WTC11 (cell line): ENCODE measurements around the gene TMEM30B. TPM values are rescaled to one million over a fixed set of nuclear protein-coding genes. Genes with fewer than 3 reads are reported as not detected.

ENCODE experiments used
- ATAC-seq: fragments of 200-7000 bp; cut with Tn5 transposase; 2 replicates; pipeline ENCODE4 v1.10.0; 2021; ENCODE audit warnings: mild to moderate bottlenecking, moderate library complexity
- CTCF ChIA-PET: fragments of 300-600 bp; sonication (Branson Sonifier 250); formaldehyde crosslinking; loops from one replicate; lab custom pipeline; 2021; ENCODE audit warnings: antibody characterized with exemption; lab: Charles Lee
- POLR2A ChIA-PET: fragments of 350-600 bp; sonication (Branson Sonifier 250); formaldehyde crosslinking; loops from one replicate; lab custom pipeline; 2021; ENCODE audit warnings: antibody characterized with exemption; lab: Charles Lee
- DNase-seq: peaks from one replicate; pipeline ENCODE4 v3.0.0; 2021; ENCODE audit warnings: low spot score
- H3K27ac Mint-ChIP-seq: 2 replicates; pipeline ENCODE4 v1.8.0; 2021; ENCODE audit warnings: mixed read lengths
- H3K27me3 Mint-ChIP-seq: 2 replicates; pipeline ENCODE4 v1.8.0; 2021; ENCODE audit warnings: low read depth, mild to moderate bottlenecking, moderate library complexity, mixed read lengths
- H3K36me3 Mint-ChIP-seq: 2 replicates; pipeline ENCODE4 v1.8.0; 2021; ENCODE audit warnings: mixed read lengths
- H3K4me1 Mint-ChIP-seq: 2 replicates; pipeline ENCODE4 v1.8.0; 2022; ENCODE audit warnings: mixed read lengths
- H3K4me3 Mint-ChIP-seq: 2 replicates; pipeline ENCODE4 v1.8.0; 2021; ENCODE audit warnings: mild to moderate bottlenecking, moderate library complexity, mixed read lengths
- H3K9me3 Mint-ChIP-seq: 2 replicates; pipeline ENCODE4 v1.8.0; 2021; ENCODE audit warnings: mixed read lengths
- ATF6 ChIP-seq: sonication (generic); formaldehyde crosslinking; IDR thresholded peaks from 2 replicates; pipeline ENCODE4 v1.8.1; 2023; ENCODE audit warnings: mild to moderate bottlenecking, missing genetic modification reagents
- CBFB ChIP-seq: sonication (generic); formaldehyde crosslinking; IDR thresholded peaks from 2 replicates; pipeline ENCODE4 v1.8.1; 2022; ENCODE audit warnings: mild to moderate bottlenecking, low read depth, missing genetic modification reagents
- GABPB1 ChIP-seq: sonication (generic); formaldehyde crosslinking; IDR thresholded peaks from 2 replicates; pipeline ENCODE4 v1.8.1; 2023; ENCODE audit warnings: mild to moderate bottlenecking, missing genetic modification reagents
- HMGA2 ChIP-seq: fragments of 250-450 bp; sonication (Bioruptor Pico); IDR thresholded peaks from 2 replicates; pipeline ENCODE4 v1.4.0; 2021; ENCODE audit warnings: mild to moderate bottlenecking, moderate library complexity
- MAX ChIP-seq: sonication (generic); formaldehyde crosslinking; IDR thresholded peaks from 2 replicates; pipeline ENCODE4 v1.8.0; 2022; ENCODE audit warnings: mild to moderate bottlenecking, missing genetic modification reagents
- NR3C1 ChIP-seq: sonication (generic); formaldehyde crosslinking; conservative IDR thresholded peaks from 2 replicates; pipeline ENCODE4 v1.8.1; 2023; ENCODE audit warnings: low read depth, mild to moderate bottlenecking, missing genetic modification reagents
- PREB ChIP-seq: sonication (generic); formaldehyde crosslinking; IDR thresholded peaks from 2 replicates; pipeline ENCODE4 v1.8.1; 2022; ENCODE audit warnings: mild to moderate bottlenecking, missing genetic modification reagents, moderate library complexity, borderline replicate concordance
- ZNF219 ChIP-seq: sonication (generic); formaldehyde crosslinking; IDR thresholded peaks from 2 replicates; pipeline ENCODE4 v1.8.0; 2023; ENCODE audit warnings: missing genetic modification reagents, mild to moderate bottlenecking, borderline replicate concordance
- ZNF317 ChIP-seq: sonication (generic); formaldehyde crosslinking; IDR thresholded peaks from 2 replicates; pipeline ENCODE4 v1.8.1; 2023; ENCODE audit warnings: low read depth, mild to moderate bottlenecking, moderate library complexity, missing genetic modification reagents, borderline replicate concordance
- ZNF423 ChIP-seq: fragments of 250-450 bp; sonication (Bioruptor Pico); IDR thresholded peaks from 2 replicates; pipeline ENCODE4 v2.1.2; 2022; ENCODE audit warnings: mild to moderate bottlenecking, moderate library complexity
- ZNF512 ChIP-seq: sonication (generic); formaldehyde crosslinking; IDR thresholded peaks from 2 replicates; pipeline ENCODE4 v1.8.1; 2022; ENCODE audit warnings: missing genetic modification reagents, borderline replicate concordance
- ZNF671 ChIP-seq: fragments of 250-450 bp; sonication (Bioruptor Pico); IDR thresholded peaks from 2 replicates; pipeline ENCODE4 v1.8.0; 2021; ENCODE audit warnings: mild to moderate bottlenecking
- total RNA-seq: library from RNA; stranded (reverse); gene quantifications from 3 replicates; pipeline ENCODE4 v1.2.3, GENCODE V29; 2021
- TF ChIP-seq, protein P1 (sequence below): sonication (generic); formaldehyde crosslinking; IDR thresholded peaks from 2 replicates; pipeline ENCODE4 v1.8.0; 2022; ENCODE audit warnings: missing genetic modification reagents
- TF ChIP-seq, protein P2 (sequence below): sonication (generic); formaldehyde crosslinking; IDR thresholded peaks from 2 replicates; pipeline ENCODE4 v1.8.0; 2023; ENCODE audit warnings: missing genetic modification reagents
- TF ChIP-seq, protein P3 (sequence below): sonication (generic); formaldehyde crosslinking; IDR thresholded peaks from 2 replicates; pipeline ENCODE4 v1.8.1; 2023; ENCODE audit warnings: mild to moderate bottlenecking, missing genetic modification reagents, borderline replicate concordance
- TF ChIP-seq, protein P4 (sequence below): sonication (generic); formaldehyde crosslinking; IDR thresholded peaks from 2 replicates; pipeline ENCODE4 v1.8.1; 2023; ENCODE audit warnings: mild to moderate bottlenecking, moderate library complexity, missing genetic modification reagents

Gene TMEM30B
- total RNA-seq, 1 experiment from 2014 or later, result 17.8 TPM

DNA sequence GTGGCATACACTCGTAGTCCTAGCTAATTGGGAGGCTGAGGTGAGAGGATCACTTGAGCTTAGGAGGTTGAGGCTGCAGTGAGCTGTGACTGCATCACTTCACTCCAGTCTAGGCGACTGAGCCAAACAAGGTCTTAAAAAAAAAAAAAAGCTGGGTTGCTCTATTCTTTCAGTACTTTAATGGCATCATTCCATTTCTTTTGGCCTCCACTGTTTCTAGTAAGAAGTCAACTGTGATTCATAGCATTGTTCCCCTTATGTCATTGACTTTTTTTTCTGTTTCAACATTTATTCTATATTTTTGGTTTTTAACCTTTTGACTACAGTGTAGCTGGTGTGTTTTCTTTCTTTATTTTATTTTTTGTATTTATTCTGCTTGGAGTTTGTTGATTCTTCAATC is 23.6 kb upstream of the TMEM30B start:
- H3K9me3 Mint-ChIP-seq, result peaks cover 27% of the 10 kb centered on the region
- H3K27ac Mint-ChIP-seq, result no peak overlapping the region
- no peak overlapping the region for H3K4me3 Mint-ChIP-seq
- peaks cover 7% of the 10 kb centered on the region for H3K36me3 Mint-ChIP-seq
- peaks cover 14% of the 10 kb centered on the region for H3K4me1 Mint-ChIP-seq
- no peak for ATAC-seq
- peak; percentile 78 for TF ChIP-seq ZNF317
- TF ChIP-seq, protein P1, sequence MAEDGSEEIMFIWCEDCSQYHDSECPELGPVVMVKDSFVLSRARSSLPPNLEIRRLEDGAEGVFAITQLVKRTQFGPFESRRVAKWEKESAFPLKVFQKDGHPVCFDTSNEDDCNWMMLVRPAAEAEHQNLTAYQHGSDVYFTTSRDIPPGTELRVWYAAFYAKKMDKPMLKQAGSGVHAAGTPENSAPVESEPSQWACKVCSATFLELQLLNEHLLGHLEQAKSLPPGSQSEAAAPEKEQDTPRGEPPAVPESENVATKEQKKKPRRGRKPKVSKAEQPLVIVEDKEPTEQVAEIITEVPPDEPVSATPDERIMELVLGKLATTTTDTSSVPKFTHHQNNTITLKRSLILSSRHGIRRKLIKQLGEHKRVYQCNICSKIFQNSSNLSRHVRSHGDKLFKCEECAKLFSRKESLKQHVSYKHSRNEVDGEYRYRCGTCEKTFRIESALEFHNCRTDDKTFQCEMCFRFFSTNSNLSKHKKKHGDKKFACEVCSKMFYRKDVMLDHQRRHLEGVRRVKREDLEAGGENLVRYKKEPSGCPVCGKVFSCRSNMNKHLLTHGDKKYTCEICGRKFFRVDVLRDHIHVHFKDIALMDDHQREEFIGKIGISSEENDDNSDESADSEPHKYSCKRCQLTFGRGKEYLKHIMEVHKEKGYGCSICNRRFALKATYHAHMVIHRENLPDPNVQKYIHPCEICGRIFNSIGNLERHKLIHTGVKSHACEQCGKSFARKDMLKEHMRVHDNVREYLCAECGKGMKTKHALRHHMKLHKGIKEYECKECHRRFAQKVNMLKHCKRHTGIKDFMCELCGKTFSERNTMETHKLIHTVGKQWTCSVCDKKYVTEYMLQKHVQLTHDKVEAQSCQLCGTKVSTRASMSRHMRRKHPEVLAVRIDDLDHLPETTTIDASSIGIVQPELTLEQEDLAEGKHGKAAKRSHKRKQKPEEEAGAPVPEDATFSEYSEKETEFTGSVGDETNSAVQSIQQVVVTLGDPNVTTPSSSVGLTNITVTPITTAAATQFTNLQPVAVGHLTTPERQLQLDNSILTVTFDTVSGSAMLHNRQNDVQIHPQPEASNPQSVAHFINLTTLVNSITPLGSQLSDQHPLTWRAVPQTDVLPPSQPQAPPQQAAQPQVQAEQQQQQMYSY (CRISPR knock-in tag), result no peak
- no peak for TF ChIP-seq HMGA2 (CRISPR knock-in tag)
- no peak for TF ChIP-seq PREB (CRISPR knock-in tag)
- CTCF ChIA-PET, result interaction anchor here (0.7 kb wide), 1 partner anchor 44 kb away, joined by 3 read pairs; no protein-coding TSS in a partner anchor
- POLR2A ChIA-PET, result interaction anchor here (0.6 kb wide), 1 partner anchor 49 kb away, joined by 4 read pairs; no protein-coding TSS in a partner anchor
- H3K27me3 Mint-ChIP-seq, result no peaks in the 10 kb centered on the region
- no peak for DNase-seq

GRCh38 chr14:61300754-61301153 is 19.6 kb upstream of the TMEM30B start:
- Mint-ChIP-seq H3K9me3 (peaks cover 16% of the 10 kb centered on the region), H3K27ac (no peak overlapping the region), H3K36me3 (no peaks in the 10 kb centered on the region), H3K4me3 (no peak overlapping the region), H3K27me3 (no peaks in the 10 kb centered on the region), H3K4me1 (peaks cover 31% of the 10 kb centered on the region)
- ATAC-seq (peak; percentile 73), DNase-seq (no peak)
- CTCF ChIA-PET, result interaction anchor here (0.6 kb wide), 1 partner anchor 323 kb away, joined by 3 read pairs; no protein-coding TSS in a partner anchor
- TF ChIP-seq ATF6, result no peak
- no peak for TF ChIP-seq ZNF671 (CRISPR knock-in tag)
- no peak for TF ChIP-seq ZNF512 (CRISPR knock-in tag)
- TF ChIP-seq, protein P2, sequence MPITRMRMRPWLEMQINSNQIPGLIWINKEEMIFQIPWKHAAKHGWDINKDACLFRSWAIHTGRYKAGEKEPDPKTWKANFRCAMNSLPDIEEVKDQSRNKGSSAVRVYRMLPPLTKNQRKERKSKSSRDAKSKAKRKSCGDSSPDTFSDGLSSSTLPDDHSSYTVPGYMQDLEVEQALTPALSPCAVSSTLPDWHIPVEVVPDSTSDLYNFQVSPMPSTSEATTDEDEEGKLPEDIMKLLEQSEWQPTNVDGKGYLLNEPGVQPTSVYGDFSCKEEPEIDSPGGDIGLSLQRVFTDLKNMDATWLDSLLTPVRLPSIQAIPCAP, result no peak
- no peak for TF ChIP-seq MAX
- TF ChIP-seq NR3C1 (CRISPR knock-in tag), result no peak
- TF ChIP-seq, protein P3, sequence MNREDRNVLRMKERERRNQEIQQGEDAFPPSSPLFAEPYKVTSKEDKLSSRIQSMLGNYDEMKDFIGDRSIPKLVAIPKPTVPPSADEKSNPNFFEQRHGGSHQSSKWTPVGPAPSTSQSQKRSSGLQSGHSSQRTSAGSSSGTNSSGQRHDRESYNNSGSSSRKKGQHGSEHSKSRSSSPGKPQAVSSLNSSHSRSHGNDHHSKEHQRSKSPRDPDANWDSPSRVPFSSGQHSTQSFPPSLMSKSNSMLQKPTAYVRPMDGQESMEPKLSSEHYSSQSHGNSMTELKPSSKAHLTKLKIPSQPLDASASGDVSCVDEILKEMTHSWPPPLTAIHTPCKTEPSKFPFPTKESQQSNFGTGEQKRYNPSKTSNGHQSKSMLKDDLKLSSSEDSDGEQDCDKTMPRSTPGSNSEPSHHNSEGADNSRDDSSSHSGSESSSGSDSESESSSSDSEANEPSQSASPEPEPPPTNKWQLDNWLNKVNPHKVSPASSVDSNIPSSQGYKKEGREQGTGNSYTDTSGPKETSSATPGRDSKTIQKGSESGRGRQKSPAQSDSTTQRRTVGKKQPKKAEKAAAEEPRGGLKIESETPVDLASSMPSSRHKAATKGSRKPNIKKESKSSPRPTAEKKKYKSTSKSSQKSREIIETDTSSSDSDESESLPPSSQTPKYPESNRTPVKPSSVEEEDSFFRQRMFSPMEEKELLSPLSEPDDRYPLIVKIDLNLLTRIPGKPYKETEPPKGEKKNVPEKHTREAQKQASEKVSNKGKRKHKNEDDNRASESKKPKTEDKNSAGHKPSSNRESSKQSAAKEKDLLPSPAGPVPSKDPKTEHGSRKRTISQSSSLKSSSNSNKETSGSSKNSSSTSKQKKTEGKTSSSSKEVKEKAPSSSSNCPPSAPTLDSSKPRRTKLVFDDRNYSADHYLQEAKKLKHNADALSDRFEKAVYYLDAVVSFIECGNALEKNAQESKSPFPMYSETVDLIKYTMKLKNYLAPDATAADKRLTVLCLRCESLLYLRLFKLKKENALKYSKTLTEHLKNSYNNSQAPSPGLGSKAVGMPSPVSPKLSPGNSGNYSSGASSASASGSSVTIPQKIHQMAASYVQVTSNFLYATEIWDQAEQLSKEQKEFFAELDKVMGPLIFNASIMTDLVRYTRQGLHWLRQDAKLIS (CRISPR knock-in tag), result no peak
- no peak for TF ChIP-seq ZNF219 (CRISPR knock-in tag)
- no peak for TF ChIP-seq ZNF423 (CRISPR knock-in tag)
- TF ChIP-seq, protein P4, sequence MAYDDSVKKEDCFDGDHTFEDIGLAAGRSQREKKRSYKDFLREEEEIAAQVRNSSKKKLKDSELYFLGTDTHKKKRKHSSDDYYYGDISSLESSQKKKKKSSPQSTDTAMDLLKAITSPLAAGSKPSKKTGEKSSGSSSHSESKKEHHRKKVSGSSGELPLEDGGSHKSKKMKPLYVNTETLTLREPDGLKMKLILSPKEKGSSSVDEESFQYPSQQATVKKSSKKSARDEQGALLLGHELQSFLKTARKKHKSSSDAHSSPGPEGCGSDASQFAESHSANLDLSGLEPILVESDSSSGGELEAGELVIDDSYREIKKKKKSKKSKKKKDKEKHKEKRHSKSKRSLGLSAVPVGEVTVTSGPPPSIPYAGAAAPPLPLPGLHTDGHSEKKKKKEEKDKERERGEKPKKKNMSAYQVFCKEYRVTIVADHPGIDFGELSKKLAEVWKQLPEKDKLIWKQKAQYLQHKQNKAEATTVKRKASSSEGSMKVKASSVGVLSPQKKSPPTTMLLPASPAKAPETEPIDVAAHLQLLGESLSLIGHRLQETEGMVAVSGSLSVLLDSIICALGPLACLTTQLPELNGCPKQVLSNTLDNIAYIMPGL (CRISPR knock-in tag), result no peak
- TF ChIP-seq GABPB1, result no peak
- TF ChIP-seq CBFB (CRISPR knock-in tag), result no peak
- POLR2A ChIA-PET, result no interaction called here
